DND-41 (cell line): Measurements from ENCODE around the gene OR11H6.

ENCODE experiments used
- EZH2 ChIP-seq: IDR thresholded peaks from 3 replicates; pipeline ENCODE4 v1.6.1; 2012; ENCODE audit warnings: borderline replicate concordance, low read depth, mild to moderate bottlenecking, moderate library complexity, low read length, inconsistent platforms; ENCODE audit not compliant: severe bottlenecking
- TF ChIP-seq, protein P1 (sequence below): IDR thresholded peaks from 2 replicates; pipeline ENCODE4 v1.5.1; 2012; ENCODE audit warnings: borderline replicate concordance, low read length, moderate library complexity, mild to moderate bottlenecking; ENCODE audit not compliant: poor library complexity, severe bottlenecking; ENCODE audit errors: extremely low read depth

DNA sequence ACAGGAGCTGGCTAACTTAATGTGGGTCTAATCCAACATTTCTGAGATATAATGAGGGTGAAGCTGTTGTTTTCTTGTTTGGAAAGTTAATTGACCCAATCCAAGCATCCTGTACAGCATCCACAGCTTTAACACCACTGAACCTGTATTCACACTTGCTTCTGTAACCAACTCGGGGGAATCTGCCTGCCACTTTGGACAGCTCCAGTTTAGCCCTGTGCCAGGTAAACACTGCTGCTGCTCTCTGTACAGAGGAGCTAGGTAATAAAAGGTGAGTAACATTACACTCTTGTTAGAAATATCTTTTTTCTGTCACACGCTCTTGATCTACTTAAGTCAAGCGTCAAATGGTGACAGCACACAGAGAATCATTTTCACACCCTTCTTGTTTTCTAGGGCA is 32.1 kb upstream of the OR11H6 start:
- TF ChIP-seq, protein P1, sequence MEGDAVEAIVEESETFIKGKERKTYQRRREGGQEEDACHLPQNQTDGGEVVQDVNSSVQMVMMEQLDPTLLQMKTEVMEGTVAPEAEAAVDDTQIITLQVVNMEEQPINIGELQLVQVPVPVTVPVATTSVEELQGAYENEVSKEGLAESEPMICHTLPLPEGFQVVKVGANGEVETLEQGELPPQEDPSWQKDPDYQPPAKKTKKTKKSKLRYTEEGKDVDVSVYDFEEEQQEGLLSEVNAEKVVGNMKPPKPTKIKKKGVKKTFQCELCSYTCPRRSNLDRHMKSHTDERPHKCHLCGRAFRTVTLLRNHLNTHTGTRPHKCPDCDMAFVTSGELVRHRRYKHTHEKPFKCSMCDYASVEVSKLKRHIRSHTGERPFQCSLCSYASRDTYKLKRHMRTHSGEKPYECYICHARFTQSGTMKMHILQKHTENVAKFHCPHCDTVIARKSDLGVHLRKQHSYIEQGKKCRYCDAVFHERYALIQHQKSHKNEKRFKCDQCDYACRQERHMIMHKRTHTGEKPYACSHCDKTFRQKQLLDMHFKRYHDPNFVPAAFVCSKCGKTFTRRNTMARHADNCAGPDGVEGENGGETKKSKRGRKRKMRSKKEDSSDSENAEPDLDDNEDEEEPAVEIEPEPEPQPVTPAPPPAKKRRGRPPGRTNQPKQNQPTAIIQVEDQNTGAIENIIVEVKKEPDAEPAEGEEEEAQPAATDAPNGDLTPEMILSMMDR: no peak
- no peak for TF ChIP-seq EZH2
